IMR-90 (cell line): Measurements from ENCODE around the gene IRF4. TPM values are rescaled to one million over a fixed set of nuclear protein-coding genes. Genes with fewer than 3 reads are reported as not detected.

ENCODE experiments used
- ATAC-seq: fragments of 200-7000 bp; cut with Tn5 transposase; 2 replicates; pipeline ENCODE4 v1.9.1; 2020; ENCODE audit warnings: low read depth, mild to moderate bottlenecking, moderate library complexity
- BruUV-seq: library from RNA; stranded (reverse); fragments of 400-500 nt; replicated peaks from 2 replicates; lab custom pipeline; 2021; lab: Mats Ljungman, UMichigan
- CTCF ChIA-PET: fragments of 300-600 bp; formaldehyde crosslinking; extraction: SDS; loops from one replicate; lab custom pipeline; 2021; ENCODE audit warnings: antibody characterized with exemption; lab: Yijun Ruan, JAX
- POLR2A ChIA-PET: fragments of 300-600 bp; sonication (Branson Sonifier 250); formaldehyde crosslinking; loops from one replicate; lab custom pipeline; 2022; ENCODE audit warnings: antibody characterized with exemption; ENCODE audit not compliant: unreplicated experiment; lab: Charles Lee
- DNase-seq: peaks from one replicate; pipeline ENCODE4 v3.0.0; 2013
- H2AFZ ChIP-seq: replicated peaks from 2 replicates; pipeline ENCODE3; 2013; ENCODE audit warnings: low read length, mild to moderate bottlenecking; ENCODE audit not compliant: poor library complexity
- H2AK5ac ChIP-seq: 2 replicates; pipeline ENCODE4 v1.6.1; 2013; ENCODE audit warnings: low read depth, low read length, inconsistent platforms
- H2AK9ac ChIP-seq: replicated peaks from 2 replicates; pipeline ENCODE3; 2013; ENCODE audit warnings: mild to moderate bottlenecking, low read depth, low read length, moderate library complexity; ENCODE audit not compliant: poor library complexity
- H2BK120ac ChIP-seq: 2 replicates; pipeline ENCODE4 v1.6.1; 2013; ENCODE audit warnings: low read depth, low read length, inconsistent platforms
- H2BK15ac ChIP-seq: 3 replicates; pipeline ENCODE4 v1.6.1; 2013; ENCODE audit warnings: low read depth, low read length, inconsistent platforms
- H2BK20ac ChIP-seq: 2 replicates; pipeline ENCODE4 v1.6.1; 2013; ENCODE audit warnings: low read depth, mild to moderate bottlenecking, inconsistent platforms, low read length, moderate library complexity
- H2BK5ac ChIP-seq: 2 replicates; pipeline ENCODE4 v1.6.1; 2013; ENCODE audit warnings: mild to moderate bottlenecking, low read depth, low read length, inconsistent platforms; ENCODE audit not compliant: poor library complexity, severe bottlenecking
- H3K14ac ChIP-seq: replicated peaks from 2 replicates; pipeline ENCODE4 v1.6.1; 2013; ENCODE audit warnings: low read depth, low read length, inconsistent platforms
- H3K18ac ChIP-seq: 2 replicates; pipeline ENCODE4 v1.6.1; 2013; ENCODE audit warnings: low read depth, low read length, control low read depth
- H3K23ac ChIP-seq: 2 replicates; pipeline ENCODE4 v1.6.1; 2013; ENCODE audit warnings: low read depth, low read length, inconsistent platforms
- H3K27ac ChIP-seq: 2 replicates; pipeline ENCODE4 v1.5.1; 2013; ENCODE audit warnings: mild to moderate bottlenecking, control low read depth, low read length; ENCODE audit not compliant: insufficient read depth
- H3K27me3 ChIP-seq: 2 replicates; pipeline ENCODE4 v1.6.1; 2013; ENCODE audit warnings: low read length; ENCODE audit not compliant: control insufficient read depth, insufficient read depth
- H3K36me3 ChIP-seq: 2 replicates; pipeline ENCODE4 v1.6.1; 2013; ENCODE audit warnings: low read length, mixed read lengths; ENCODE audit not compliant: control insufficient read depth, insufficient read depth
- H3K4ac ChIP-seq: 2 replicates; pipeline ENCODE4 v1.6.1; 2013; ENCODE audit warnings: low read depth, low read length, inconsistent platforms
- H3K4me1 ChIP-seq: 2 replicates; pipeline ENCODE4 v1.6.1; 2013; ENCODE audit warnings: low read length, mixed read lengths; ENCODE audit not compliant: control insufficient read depth, insufficient read depth
- H3K4me2 ChIP-seq: 2 replicates; pipeline ENCODE4 v1.6.1; 2013; ENCODE audit warnings: low read depth, mild to moderate bottlenecking, control low read depth, low read length, moderate library complexity
- H3K4me3 ChIP-seq: 2 replicates; pipeline ENCODE4 v1.5.1; 2013; ENCODE audit warnings: low read depth, mild to moderate bottlenecking, control low read depth, low read length, moderate library complexity; ENCODE audit not compliant: insufficient read depth
- H3K56ac ChIP-seq: 2 replicates; pipeline ENCODE4 v1.6.1; 2013; ENCODE audit warnings: low read length, inconsistent platforms; ENCODE audit not compliant: insufficient read depth; ENCODE audit errors: extremely low read depth
- H3K79me1 ChIP-seq, 2 experiments: 2 replicates each; pipeline ENCODE4 v1.6.1; 2013; ENCODE audit warnings: low read length in 2 of 2, inconsistent platforms in 1 of 2, low read depth in 1 of 2
- H3K9ac ChIP-seq: 2 replicates; pipeline ENCODE4 v1.6.1; 2013; ENCODE audit warnings: low read depth, low read length, control low read depth
- H3K9me1 ChIP-seq: 2 replicates; pipeline ENCODE4 v1.6.1; 2013; ENCODE audit warnings: low read length, inconsistent platforms; ENCODE audit not compliant: insufficient read depth
- H3K9me3 ChIP-seq: 2 replicates; pipeline ENCODE4 v1.6.1; 2013; ENCODE audit warnings: low read length; ENCODE audit not compliant: control insufficient read depth, insufficient read depth
- H4K20me1 ChIP-seq: 2 replicates; pipeline ENCODE4 v1.6.1; 2013; ENCODE audit warnings: low read length, inconsistent platforms; ENCODE audit not compliant: insufficient read depth
- H4K5ac ChIP-seq: 2 replicates; pipeline ENCODE4 v1.6.1; 2013; ENCODE audit warnings: mild to moderate bottlenecking, low read depth, low read length, control low read depth
- H4K8ac ChIP-seq, 2 experiments: 2 replicates each; pipeline ENCODE4 v1.6.1; 2013; ENCODE audit warnings: low read depth in 2 of 2, low read length in 2 of 2, control low read depth in 1 of 2, inconsistent platforms in 1 of 2
- H4K91ac ChIP-seq: 2 replicates; pipeline ENCODE4 v1.6.1; 2013; ENCODE audit warnings: low read depth, low read length, inconsistent platforms; ENCODE audit not compliant: insufficient read depth
- BHLHE40 ChIP-seq: fragments of 150-350 bp; IDR thresholded peaks from 2 replicates; pipeline ENCODE4 v1.6.1; 2016; ENCODE audit warnings: mild to moderate bottlenecking, low read depth, low read length
- CEBPB ChIP-seq: IDR thresholded peaks from 2 replicates; pipeline ENCODE4 v1.6.1; 2012; ENCODE audit warnings: low read depth, low read length, improper control_type of control experiment
- CTCF ChIP-seq: conservative IDR thresholded peaks from 2 replicates; pipeline ENCODE4 v1.5.1; 2012; ENCODE audit warnings: mild to moderate bottlenecking, low read depth, low read length, improper control_type of control experiment
- ELK1 ChIP-seq: fragments of 150-350 bp; IDR thresholded peaks from 2 replicates; pipeline ENCODE4 v1.6.1; 2016; ENCODE audit warnings: low read depth, mild to moderate bottlenecking, low read length, moderate library complexity, borderline replicate concordance
- FOS ChIP-seq: fragments of 150-350 bp; IDR thresholded peaks from 2 replicates; pipeline ENCODE4 v1.6.1; 2016; ENCODE audit warnings: low read depth, low read length
- MAFK ChIP-seq: IDR thresholded peaks from 2 replicates; pipeline ENCODE4 v1.6.1; 2012; ENCODE audit warnings: low read depth, low read length, improper control_type of control experiment
- MAZ ChIP-seq: IDR thresholded peaks from 2 replicates; pipeline ENCODE4 v1.6.1; 2012; ENCODE audit warnings: low read depth, mild to moderate bottlenecking, low read length, improper control_type of control experiment, moderate library complexity, borderline replicate concordance
- MXI1 ChIP-seq: IDR thresholded peaks from 2 replicates; pipeline ENCODE4 v1.6.1; 2012; ENCODE audit warnings: low read depth, mild to moderate bottlenecking, low read length, moderate library complexity, borderline replicate concordance
- NFE2L2 ChIP-seq: fragments of 150-350 bp; IDR thresholded peaks from 2 replicates; pipeline ENCODE4 v1.6.1; 2016; ENCODE audit warnings: low read depth, mild to moderate bottlenecking, low read length
- POLR2A ChIP-seq: IDR thresholded peaks from 2 replicates; pipeline ENCODE4 v1.6.1; 2012; ENCODE audit warnings: mild to moderate bottlenecking, low read depth, low read length
- RAD21 ChIP-seq: IDR thresholded peaks from 2 replicates; pipeline ENCODE4 v1.6.1; 2012; ENCODE audit warnings: low read length, improper control_type of control experiment
- RCOR1 ChIP-seq: IDR thresholded peaks from 2 replicates; pipeline ENCODE4 v1.6.1; 2012; ENCODE audit warnings: mild to moderate bottlenecking, low read length, improper control_type of control experiment; ENCODE audit not compliant: insufficient replicate concordance
- RFX5 ChIP-seq: IDR thresholded peaks from 2 replicates; pipeline ENCODE4 v1.8.0; 2012; ENCODE audit warnings: low read depth, mild to moderate bottlenecking, low read length, moderate library complexity
- SMC3 ChIP-seq: fragments of 150-350 bp; IDR thresholded peaks from 2 replicates; pipeline ENCODE4 v1.6.1; 2016; ENCODE audit warnings: low read depth, mild to moderate bottlenecking, antibody characterized with exemption, low read length, moderate library complexity
- USF2 ChIP-seq: fragments of 150-350 bp; IDR thresholded peaks from 2 replicates; pipeline ENCODE4 v1.6.1; 2017; ENCODE audit warnings: mild to moderate bottlenecking, antibody characterized with exemption, low read length, low read depth
- WGBS, 2 experiments: methylation state at CpG; one replicate each; pipeline versions ENCODE4 v1.1.5 to v1.1.7; 2013; ENCODE audit warnings: missing lambda C conversion rate in 2 of 2; ENCODE audit not compliant: insufficient read length in 1 of 2; ENCODE audit errors: extremely low coverage in 2 of 2; 5-methylcytosine and 5-hydroxymethylcytosine counted together
- dilution Hi-C: fragments of 300-500 bp; cut with HindIII; formaldehyde crosslinking; loops from one replicate; pipeline ENCODE4 v1.14.3; 2018; ENCODE audit warnings: low sequenced_read_pairs; ENCODE audit not compliant: unreplicated experiment
- in situ Hi-C: fragments of 300-500 bp; cut with MboI; formaldehyde crosslinking; loops from 3 replicates; pipeline ENCODE4 v1.14.3; 2019; ENCODE audit warnings: low sequenced_read_pairs, inconsistent platforms, mixed read lengths
- intact Hi-C: fragments of 100-400 bp; cut with micrococcal nuclease; formaldehyde crosslinking; loops from 2 replicates; pipeline ENCODE4 v1.10.0; 2022
- polyA plus RNA-seq, 3 experiments: library from polyadenylated mRNA; depleted of rRNA; stranded (reverse); fragments of >200 nt; gene quantifications; 2 replicates each; pipeline ENCODE4 v1.2.3, GENCODE V29; 2012; ENCODE audit warnings: low replicate concordance in 1 of 3
- total RNA-seq: library from RNA; depleted of rRNA; stranded (reverse); fragments of >200 nt; gene quantifications from 2 replicates; pipeline ENCODE4 v1.2.3, GENCODE V29; 2012

The IRF4 gene
- total and polyA plus RNA-seq, 2 of the 4 experiments (the other 2 are of a cell fraction): not detected

DNA sequence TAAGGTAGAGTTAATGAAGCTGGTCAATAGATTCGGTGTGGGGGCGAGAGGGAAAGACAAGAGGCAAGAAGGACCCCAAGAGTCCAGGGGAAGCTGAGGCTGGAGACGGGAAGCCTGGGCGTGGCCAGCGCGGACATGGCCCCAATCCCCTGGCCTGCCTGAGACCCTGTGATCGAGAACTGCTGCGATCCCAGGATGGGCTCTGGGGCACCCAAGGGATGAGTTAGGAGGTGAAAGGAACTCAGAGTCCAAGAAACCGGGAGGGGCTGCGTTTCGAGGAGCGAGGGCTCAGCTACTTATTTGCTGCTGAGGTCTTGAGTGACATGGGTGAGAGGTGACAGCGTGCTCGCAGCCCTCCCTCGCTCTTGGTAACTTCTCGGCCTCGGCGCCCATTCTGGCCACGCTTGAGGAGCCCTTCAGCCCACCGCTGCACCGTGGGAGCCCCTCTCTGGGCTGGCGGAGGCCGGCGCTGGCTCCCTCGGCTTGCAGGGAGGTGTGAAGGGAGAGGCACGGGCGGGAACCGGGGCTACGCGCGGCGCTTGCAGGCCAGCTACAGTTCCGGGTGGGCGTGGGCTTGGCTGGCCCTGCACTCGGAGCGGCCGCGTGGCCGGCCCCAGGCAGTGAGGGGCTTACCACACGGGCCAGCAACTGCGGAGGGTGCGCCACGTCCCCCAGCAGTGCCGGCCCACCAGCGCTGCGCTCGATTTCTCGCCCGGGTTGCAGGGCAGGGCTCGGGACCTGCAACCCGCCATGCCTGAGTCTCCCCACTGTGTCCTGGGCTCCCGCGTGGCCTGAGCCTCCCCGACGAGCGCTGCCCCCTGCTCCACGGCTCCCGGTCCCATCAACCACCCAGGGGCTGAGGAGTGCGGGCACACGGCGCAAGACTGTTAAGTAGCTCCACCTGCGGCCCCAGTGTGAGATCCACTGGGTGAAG lies 58.2 kb downstream of the IRF4 start:
- dilution Hi-C loops: no loop called here
- CTCF ChIA-PET: no interaction called here
- intact Hi-C loops: no loop called here
- TF ChIP-seq CTCF: no peak
- TF ChIP-seq MXI1: no peak
- no peak for TF ChIP-seq SMC3
- no peak for TF ChIP-seq MAZ
- TF ChIP-seq ELK1: no peak
- no peak for TF ChIP-seq CEBPB
- TF ChIP-seq RAD21: no peak
- no peak for TF ChIP-seq MAFK
- TF ChIP-seq FOS: no peak
- TF ChIP-seq USF2: no peak
- no peak for TF ChIP-seq NFE2L2
- no peak for TF ChIP-seq POLR2A
- no peak for TF ChIP-seq BHLHE40
- no peak for TF ChIP-seq RCOR1
- TF ChIP-seq RFX5: no peak

More for the DNA sequence above, 58.2 kb downstream of the IRF4 start:
- Histone ChIP-seq H4K91ac (no peak overlapping the region), H3K9me1 (no peaks in the 10 kb centered on the region), H3K4me2 (no peak overlapping the region), H2AK9ac (no peak overlapping the region), H2AK5ac (no peak overlapping the region), H3K4ac (no peak overlapping the region), H4K20me1 (no peaks in the 10 kb centered on the region), H2BK20ac (no peak overlapping the region), H3K14ac (no peak overlapping the region), H2BK120ac (no peak overlapping the region), H3K9me3 (no peaks in the 10 kb centered on the region; the same call in 1 of the 2 replicates), H3K4me1 (no peaks in the 10 kb centered on the region), H3K27me3 (peaks cover 2% of the 10 kb centered on the region; the same call in 1 of the 2 replicates), H4K5ac (no peak overlapping the region), H3K79me1 (no peaks in the 10 kb centered on the region), H2AFZ (no peak overlapping the region), H4K8ac (no peak overlapping the region), H2BK5ac (no peak overlapping the region), H2BK15ac (no peak overlapping the region), H3K4me3 (no peak overlapping the region), H3K27ac (no peak overlapping the region), H3K36me3 (no peaks in the 10 kb centered on the region), H3K56ac (no peak overlapping the region), H3K9ac (no peak overlapping the region), H3K23ac (no peak overlapping the region), H3K18ac (no peak overlapping the region)
- no TSS peak for BruUV-seq
- POLR2A ChIA-PET: no interaction called here
- no peak for DNase-seq
- in situ Hi-C loops: no loop called here
- WGBS, 2 experiments: 88% methylated on average over 30 of the region's 62 CpGs; no CpG with 5 or more reads in 1 of the 2 experiments
- no peak for ATAC-seq
